ENCODE results near the gene MRPS35.
"Not testable (repeated sequence)": the region's sequence is repeated elsewhere in the genome, so short reads cannot be mapped to it uniquely, and the experiment has no call there.

The MRPS35 gene

DNA sequence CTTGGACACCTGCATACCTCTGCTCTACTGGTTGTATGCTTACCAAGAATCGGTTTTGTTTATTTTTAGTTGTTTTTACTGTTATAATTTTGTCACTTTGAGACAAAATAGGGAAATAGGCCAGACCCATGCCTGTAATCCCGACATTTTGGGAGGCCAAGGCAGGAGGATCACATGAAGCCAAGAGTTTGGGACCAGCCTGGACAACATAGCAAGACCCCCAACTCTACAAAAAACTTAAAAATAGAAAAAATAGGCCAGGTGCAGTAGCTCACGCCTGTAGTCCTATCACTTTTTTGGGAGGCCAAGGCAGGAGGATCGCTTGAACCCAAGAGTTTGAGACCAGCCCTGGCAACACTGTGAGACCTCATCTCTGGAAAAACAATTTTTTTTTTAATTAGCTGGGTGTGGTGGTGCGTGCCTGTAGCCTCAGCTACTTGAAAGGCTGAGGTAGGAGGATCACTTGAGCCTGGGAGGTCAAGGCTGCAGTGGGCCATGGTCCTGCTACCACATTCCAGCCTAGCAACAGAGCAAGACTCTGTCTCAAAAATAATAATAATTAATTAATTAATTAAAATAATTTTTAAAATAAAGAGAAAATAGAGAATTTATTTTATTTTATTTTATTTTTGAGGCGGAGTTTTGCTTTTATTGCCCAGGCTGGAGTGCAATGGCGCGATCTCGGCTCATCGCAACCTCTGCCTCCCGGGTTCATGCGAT, 1.3 kb upstream of the MRPS35 start:
- no peak for DNase-seq

DNA sequence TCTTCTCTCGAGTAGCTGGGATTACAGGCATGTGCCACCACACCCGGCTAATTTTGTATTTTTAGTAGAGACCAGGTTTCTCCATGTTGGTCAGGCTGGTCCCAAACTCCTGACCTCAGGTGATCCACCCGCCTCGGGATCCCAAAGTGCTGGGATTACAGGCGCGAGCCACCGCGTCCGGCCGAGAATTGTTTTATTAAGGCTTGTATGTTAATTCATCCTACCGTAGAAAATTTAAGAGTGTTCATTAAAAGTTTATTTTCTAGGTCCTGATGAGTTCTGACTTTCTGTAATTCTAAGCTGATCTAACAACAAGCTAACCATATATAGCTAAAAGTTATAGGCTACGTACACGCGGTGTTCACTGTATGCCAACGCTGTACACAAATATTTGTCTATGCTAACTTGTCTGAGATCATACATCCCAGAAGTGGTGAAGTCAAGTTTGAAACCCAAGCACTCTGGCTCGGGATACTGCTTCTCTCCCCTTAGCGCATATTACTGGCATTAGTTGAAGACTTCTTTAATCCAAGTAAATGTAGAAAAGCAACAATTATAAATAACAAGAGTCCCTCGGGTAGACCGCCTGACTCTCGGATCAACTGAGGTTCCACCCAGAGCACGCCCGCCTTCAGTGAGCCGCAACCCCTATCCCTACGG, 570 bp upstream of the MRPS35 start:
- DNase-seq = peak in 1 of 4 experiments; percentile 1

DNA sequence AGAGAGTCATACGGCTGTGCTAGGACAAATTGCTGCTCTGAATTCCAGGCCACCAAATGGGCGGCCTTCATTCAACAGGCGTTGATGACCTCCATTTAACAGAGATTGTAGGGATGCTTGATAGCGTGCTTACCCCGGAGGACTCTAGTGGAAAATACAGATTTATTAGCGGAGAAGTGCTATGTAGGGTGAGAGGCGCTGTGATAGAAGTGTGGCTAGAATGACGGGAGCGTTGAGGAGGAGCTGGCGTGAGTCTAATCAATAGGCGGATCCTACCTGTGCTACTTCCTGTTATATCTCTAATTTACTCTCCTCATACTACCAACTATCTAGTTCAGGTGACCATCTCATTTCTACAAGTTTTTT, 668 bp downstream of the MRPS35 start:
- no peak for DNase-seq

DNA sequence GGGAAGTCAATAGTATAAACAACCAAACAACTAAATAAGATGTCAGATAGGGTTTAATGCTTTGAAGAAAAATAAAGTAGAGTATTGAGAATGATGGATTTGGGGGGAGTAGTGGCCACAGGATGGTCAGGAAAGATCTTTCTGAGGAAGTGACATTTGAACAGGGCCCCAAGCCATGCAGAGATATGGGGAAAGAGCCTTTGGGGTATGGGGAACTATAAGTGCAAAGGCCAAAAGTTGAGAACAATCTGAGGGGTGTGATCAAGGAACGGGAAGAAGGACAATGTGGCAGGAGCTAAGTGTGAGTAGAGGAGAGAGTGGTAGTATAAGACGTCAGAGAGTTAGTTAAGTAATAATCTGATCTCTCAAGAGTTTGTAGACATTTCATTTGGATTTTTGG, 1.3 kb downstream of the MRPS35 start:
- DNase-seq = no peak

DNA sequence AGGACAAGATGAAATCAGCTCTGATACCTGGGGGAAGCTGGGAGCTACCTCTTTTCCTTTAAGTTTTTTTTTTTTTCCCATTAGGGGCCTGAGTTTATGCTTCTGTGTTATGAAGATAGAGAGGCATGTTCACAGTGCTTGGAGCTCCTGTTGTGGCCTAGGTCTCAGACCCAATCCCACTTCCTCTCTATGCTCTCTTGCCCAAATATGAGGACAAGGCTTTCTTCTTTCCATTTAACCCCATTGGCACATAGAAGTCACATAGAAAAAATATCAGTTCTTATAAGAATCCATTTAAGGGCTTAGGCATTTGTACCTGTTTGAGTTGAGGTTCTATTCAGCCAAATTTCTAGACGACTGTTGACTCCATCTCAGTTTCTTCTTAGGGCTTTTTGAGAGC, 12.6 kb downstream of the MRPS35 start:
- no peak for DNase-seq

DNA sequence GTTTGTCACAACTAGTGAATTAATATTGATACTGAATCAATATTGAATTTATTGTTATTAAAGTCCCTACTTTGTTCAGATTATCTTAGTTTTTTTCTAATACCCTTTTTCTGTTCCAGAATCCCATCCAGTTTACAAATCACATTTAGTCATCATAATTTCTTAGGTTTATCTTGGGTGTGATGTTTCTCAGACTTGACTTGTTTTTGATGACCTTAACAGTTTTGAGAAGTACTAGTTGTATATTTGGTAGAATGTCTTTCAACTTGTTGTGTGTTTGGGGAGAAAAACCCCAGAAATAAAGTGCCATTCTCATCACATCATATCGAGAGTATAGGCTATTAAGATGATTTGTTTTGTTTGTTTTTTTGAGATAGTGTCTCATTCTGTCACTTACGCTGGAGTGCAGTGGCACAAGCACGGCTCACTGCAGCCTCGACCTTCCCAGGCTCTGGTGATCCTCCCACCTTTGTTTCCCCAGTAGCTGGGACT, 19.5 kb downstream of the MRPS35 start:
- DNase-seq = no peak

DNA sequence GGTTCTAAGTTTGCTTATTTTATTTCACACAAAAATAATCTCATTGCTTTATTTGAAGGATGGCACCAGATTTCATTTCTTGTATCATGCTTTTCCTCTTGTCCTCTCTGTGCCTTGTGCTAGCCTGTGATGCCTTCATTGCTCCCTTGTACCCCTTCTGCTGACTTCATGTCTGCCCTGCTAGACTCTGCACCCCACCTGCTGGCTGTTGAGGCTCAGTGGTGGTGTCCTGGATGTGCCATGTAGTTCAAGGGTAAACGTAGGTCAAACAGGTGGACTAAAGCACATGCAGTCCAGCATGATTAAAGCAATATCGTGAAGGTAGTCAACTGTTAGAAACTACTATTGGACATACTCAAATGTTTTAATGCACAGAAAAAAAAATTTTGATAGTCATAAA, 21.6 kb downstream of the MRPS35 start:
- no peak for DNase-seq

DNA sequence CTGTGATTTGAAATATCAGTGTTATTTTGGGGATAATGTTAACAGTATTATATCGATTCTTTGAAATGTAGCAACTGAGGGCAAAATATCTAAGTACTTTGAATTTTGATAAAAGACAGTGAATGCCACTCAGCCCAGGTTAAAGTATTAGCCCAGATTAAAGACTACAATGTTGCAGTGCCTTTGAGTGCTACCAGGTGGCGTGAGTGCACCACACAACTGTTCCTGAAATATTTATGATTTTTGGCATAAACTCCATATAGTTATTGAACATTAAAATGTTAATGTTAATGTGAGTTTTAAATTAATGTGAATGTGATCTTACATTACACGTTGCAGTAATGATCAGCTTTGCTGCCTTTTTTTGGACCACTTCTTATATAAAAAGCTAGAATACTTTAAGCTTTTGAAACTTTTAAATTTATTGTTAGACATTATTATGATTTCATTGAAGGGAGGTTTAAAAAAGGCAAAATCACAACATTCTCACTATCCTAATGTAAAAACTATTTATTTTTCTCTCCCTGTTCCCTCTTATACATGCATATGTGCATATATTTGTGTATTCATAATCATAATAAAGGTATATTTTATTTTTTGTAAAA, 22.5 kb downstream of the MRPS35 start:
- DNase-seq = peak in 3 of 4 experiments; percentile 1 to 9 (median 3)

DNA sequence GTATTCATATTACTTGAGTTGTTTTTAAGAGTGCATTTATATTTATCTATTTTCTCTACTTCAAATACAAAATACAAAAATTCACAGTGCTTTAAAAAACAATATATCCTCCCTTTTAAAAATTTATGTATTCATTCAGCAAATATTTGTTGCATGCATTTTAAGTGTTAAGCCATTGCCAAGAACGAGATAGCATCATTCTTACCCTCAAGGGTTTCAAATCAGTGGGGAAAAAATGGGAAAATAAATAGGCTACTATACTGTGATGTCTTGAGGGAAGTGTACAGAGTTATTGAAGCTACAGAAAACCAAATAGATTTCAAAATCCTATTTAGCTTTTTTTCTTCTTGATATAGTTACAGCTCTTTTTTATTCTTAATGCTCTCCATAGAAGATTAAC, 23.2 kb downstream of the MRPS35 start:
- no peak for DNase-seq

DNA sequence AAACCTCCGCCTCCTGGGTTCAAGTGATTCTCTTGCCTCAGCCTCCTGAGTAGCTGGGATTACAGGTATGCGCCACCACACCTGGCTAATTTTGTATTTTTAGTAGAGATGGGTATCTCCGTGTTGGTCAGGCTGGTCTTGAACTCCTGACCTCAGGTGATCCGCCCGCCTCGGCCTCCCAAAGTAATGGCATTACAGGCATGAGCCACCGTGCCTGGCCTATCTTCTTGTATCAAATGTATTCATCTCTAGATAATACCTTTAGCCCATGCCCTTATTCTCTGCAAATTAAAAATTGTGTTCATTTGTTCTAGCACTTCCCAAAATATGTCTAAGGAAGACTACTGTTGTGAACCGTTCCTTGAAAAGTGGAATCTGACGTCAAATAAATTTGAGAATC, 23.7 kb downstream of the MRPS35 start:
- not testable (repeated sequence) for DNase-seq

DNA sequence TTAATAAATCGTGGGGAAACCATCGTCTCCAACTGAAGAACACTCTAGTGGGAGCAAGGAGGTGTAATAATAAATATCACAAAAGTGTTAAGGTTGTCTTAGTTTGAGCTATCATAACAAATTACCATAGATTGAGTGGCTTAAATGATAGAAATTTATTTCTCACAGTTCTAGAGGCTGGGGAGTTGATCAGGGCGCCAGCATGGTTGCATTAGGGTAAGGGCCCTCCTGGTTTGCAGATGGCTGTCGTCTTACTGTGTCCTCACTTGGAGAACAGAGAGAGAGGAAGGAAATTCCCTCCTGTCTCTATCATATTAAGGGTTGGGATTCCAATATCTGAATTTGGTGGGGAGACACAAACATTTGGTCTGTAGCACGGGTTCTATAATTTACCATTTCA, 33.0 kb downstream of the MRPS35 start:
- DNase-seq = no peak

DNA sequence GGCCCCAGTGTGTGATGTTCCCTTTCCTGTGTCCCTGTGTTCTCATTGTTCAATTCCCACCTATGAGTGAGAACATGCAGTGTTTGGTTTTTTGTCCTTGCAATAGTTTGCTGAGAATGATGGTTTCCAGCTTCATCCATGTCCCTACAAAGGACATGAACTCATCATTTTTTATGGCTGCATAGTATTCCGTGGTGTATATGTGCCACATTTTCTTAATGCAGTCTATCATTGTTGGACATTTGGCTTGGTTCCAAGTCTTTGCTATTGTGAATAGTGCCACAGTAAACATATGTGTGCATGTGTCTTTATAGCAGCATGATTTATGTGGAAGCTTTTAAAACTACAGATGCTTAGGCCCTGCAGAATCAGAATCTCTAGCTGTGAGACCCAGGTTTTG, 35.1 kb downstream of the MRPS35 start:
- DNase-seq = not testable (repeated sequence)

DNA sequence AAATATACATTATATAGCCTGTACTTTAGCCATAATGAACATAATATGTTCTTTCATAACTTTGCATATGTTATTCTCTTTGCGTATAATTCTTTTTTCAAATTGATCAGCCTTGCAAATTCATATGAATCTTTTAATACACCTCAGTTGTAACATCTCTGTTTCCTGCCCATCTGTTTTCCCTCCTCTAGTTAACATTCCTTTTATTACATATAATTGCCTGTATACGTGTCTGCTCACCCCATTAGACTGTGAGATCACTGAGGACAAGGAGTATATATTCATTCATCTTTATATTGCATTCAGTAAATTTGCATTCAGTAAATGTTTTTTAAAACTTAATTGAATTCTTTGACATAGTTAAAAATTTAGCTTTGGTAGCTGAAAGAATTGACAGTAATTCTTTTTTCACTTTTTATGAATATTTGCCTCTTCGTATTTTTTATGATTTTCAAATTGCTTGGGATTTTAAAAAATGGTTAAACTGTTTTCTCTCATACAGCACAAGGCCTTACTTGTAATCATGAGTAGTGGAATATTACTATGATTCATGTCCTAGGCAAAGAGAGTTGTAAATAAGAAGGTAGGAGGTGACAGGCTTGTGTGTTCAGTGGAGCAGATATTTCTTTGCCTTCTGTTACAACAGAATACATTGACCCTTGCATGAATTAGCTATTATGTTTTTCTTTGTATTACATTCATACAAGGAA, 36.6 kb downstream of the MRPS35 start:
- no peak for DNase-seq

DNA sequence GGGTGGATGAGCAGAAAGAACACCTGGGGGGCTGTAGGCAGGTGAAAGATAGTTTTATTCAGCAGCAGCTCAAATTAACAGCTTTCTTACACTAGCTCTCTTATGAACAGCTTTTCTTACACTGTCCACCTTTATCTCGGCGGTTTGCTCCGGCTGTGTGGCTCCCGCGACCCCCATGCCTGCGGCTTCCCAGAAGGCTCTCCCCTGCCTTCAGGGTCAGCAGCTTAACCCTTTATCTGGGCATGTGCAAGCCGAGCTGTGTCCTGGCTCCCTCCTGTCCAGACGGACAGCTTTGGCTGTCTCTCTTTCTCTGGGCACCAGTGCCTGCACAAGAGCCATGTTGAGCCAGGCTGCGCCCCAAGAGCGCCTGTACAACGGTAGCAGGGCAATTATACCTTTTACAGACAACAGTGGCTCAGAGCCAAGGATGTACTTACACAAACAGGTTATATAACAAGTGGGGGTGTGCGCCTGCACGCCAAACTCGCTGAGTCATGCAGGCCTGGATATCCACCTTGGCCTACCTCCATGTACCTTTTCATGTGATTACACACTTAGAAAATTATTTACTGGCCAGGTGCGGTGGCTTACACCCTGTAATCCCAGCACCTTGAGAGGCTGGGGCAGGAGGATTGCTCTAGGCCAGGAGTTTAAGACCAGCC, 40.9 kb downstream of the MRPS35 start:
- no peak for DNase-seq

DNA sequence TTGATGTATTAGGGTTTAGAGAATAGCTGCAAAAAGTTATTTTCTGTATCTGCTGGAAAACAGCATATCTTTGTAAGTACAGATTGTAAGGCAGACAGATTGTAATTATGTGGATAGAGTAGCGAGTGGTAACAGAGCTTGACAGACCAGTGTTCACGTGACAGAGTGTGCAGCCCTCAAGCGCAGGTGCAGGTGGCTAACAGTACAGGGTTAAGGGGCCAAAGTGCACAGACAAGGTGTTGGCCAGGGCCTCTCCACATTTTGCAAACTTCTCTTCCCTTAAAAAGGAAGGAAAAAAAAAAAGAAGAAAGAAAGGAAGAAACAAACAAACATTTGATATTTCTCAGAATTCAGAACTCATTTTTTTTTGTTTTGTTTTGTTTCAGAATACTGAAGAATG, 44.2 kb downstream of the MRPS35 start:
- DNase-seq = no peak

DNA sequence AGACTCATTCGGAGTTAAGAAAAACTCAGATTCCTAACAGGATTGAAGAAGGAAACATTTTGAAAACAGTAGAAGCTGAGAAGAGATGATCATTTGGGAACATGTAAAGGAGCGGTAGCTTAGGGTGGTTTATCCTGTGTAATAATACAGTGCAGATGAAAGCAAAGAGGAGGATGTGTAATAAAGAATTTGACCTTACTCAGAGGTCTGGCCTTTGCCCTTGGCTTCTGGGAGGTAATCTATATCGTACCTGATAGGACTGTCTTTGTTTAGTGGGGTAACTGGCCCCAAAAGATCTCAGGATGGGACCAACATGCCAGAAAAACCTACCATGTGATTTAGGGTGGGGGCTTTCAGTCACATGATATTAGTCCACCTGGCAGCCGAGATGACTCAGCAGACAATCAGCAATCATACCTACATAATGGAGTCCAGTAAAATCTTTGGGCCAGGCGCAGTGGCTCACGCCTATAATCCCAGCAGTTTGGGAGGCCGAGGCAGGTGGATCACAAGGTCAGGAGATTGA, 46.1 kb downstream of the MRPS35 start:
- DNase-seq = no peak

DNA sequence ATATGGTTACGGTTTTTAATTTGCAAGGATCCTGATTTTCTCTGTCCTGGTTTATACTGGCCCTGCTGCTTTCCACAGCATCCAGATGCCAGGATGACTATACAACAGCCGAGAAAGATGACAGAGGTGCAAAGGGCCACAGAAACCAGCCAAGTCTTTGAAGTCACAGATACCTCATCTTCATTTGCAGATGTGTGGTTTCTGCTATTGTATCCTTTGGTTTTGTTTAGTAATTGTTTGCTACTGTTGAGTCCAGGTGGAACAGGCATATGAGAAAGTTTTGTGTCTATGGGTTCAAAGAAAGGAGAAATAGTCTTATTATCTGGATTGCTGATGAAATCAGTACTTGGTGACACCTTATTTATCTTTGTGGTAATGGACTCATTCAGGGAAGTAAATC, 52.1 kb downstream of the MRPS35 start:
- no peak for DNase-seq

DNA sequence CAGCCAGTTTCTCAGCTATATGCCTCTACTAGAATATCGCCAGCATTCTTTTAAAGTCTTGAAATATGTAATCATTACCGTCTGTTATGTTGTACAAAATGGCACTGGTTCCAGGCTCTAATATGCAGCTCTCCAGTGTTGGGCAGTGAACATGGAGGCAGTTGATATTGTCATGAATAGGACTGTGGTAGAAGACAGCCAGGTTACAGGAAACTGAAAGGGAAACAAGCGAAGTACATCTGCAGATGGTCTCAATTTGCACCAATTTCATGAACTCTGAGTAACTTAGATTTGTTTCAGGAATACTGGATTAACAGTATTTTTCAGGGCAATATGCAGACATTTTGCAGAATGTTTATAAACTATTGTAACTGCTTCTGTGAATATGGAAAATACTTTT, 56.0 kb downstream of the MRPS35 start:
- no peak for DNase-seq

DNA sequence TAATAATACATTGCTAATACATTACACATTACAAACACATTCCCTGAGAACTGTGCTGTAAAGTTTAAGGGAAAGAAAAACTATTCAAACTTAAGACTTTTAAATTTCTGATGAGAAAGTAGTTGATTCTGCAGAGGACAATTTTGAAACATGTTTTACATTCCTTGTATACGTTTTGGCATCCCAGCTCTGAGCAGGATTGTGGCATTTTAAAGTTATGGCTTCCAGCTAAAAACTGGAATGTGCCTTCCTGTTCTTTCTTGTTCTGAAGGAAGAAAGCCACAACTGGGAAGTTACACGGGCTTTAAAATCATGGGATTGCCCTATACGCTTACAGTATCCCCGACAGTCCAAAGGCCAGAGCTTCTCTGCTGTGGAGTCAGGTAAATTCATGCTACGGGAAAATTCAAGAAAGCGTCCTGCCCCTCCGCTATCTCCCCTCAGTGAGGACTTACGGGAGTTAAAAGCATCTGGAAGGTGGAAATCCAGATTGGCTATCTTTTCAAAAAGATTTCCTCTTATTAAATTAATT, 58.6 kb downstream of the MRPS35 start:
- DNase-seq = no peak

DNA sequence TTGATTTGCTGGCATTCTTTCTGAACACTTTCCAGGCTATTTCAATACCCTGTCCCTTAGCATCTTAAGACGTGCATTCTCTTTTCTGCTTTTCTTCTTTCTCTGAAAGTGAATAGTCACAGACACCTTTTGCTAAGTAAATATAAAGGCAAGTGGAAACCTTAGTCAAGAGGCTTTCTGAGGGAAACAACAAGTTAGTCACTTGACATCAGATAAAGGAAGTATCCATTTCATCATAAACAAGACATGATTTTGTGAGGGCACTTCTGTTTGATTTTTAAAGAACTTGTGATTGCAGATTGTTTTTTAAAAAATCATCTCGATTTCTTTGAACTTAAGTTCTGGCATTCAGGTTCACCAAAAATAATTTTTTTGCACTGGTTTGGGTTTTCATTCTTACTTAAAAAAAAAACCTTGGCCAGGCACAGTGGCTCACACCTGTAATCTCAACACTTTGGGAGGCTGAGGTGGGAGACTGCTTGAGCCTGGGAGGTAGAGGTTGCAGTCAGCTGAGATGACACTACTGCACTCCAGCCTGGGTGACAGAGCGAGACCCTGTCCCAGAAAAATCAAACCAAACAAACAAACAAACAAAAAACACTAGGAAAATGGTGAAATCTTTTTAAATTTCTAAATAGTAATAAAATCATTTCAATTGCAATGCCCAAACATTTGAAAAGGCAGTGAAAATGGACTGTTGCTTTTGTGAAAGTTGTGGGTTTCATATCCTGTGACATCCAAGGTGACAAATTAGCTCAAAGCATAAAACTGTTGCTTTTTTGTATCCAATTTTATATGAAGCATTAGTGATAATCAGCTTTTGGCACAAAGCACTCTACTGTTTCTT, 61.1 kb downstream of the MRPS35 start:
- no peak for DNase-seq

DNA sequence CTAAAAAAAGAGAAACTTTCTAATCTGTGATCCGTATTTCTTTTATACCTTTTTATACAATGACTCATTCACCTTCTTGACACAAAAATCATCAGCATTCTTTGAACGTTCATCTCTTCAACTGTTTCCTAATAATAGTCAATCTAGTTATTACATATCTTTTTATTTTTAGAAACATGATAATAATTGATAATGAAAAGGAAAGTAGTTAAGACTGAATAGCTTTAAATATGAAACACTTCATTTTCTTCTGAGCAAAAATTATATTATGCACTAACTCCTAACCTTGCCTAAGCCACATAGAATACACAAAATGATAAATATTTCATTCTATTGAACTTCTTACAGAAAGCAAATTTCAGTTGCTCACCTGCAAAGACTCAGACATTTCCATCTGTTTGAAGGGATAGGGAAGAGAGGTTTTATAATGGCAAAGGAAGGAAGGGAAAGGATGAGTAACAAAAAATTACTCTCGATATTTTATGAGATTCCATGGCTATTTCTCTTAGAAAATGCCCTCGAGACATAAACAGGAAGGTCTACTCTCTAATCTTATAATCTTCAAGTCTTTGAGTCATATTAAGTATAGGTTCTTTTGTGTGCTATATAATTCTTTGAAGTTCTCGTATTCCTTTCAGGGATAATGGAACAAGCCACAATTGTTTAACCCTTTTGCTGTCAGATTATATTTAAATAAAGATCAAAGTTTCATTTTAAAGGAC, 61.9 kb downstream of the MRPS35 start:
- no peak for DNase-seq
